ENCODE data around the gene ARHGAP35.
"Not testable (repeated sequence)": the region's sequence is repeated elsewhere in the genome, so short reads cannot be mapped to it uniquely, and the experiment has no call there.

ARHGAP35 gene

DNA sequence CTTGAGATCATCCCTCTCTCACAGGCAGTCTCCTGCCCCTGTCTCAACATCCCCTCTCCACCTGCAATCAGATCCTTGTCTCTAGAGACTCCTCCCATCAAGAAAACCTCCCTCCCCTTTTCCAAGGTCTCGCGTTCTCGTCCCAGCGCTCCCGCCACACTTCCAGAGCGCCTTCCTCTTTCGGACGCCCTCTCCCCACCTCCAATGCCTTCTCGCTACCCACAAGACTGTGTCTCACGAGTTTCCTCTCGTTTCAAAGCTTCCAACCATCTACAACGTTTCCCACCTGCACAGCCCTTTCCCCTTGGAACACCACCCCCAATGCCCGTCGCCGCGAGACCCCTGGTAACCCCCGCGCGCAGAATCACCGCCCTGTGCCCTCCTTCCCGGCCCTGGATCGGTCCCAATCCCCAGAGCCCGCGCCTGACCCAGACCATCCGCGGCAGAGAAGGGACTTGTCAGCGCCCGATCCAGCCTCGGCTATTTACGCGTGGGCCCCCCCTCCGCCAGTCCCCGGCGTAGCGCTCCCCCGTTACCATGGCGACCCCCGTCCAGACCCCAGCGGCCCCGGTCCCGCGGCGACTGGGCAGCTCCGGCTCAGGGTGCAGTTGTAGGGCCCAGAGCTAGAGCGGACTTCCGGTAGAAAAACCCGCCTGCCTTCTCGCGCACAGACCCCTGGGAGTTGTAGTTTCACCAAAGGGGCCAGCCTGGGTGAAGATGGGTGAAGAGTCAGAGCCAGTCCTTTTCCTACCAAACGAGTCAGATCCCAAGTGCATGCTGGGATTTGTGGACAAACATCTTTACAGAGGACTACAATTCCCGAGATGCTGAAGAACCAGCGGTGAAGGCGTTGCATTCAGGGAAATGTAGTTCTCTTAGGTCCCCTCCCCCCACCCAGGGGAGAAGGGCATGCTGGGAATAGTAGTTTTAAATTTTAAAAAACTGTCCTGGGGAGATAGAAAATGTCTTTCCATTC is 10.3 kb upstream of the ARHGAP35 start, which contains the start of gene AP2S1:
Gene AP2S1 (minus strand): TSS at position 619 of the 976 bp plus-strand sequence. CDS start 80 bp downstream, at position 539.
- TF ChIP-seq, protein P1, sequence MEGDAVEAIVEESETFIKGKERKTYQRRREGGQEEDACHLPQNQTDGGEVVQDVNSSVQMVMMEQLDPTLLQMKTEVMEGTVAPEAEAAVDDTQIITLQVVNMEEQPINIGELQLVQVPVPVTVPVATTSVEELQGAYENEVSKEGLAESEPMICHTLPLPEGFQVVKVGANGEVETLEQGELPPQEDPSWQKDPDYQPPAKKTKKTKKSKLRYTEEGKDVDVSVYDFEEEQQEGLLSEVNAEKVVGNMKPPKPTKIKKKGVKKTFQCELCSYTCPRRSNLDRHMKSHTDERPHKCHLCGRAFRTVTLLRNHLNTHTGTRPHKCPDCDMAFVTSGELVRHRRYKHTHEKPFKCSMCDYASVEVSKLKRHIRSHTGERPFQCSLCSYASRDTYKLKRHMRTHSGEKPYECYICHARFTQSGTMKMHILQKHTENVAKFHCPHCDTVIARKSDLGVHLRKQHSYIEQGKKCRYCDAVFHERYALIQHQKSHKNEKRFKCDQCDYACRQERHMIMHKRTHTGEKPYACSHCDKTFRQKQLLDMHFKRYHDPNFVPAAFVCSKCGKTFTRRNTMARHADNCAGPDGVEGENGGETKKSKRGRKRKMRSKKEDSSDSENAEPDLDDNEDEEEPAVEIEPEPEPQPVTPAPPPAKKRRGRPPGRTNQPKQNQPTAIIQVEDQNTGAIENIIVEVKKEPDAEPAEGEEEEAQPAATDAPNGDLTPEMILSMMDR (IDR thresholded peaks at IDR 0.05; ENCODE audit: control insufficient read depth, extremely low read depth, insufficient read depth), result no peak
- DNase-seq (ENCODE audit: low read depth), result peak; percentile 94
- peak within 1 kb of the TSS; percentile 83 for H3K4me3 ChIP-seq (ENCODE audit: low read depth, low read length)

DNA sequence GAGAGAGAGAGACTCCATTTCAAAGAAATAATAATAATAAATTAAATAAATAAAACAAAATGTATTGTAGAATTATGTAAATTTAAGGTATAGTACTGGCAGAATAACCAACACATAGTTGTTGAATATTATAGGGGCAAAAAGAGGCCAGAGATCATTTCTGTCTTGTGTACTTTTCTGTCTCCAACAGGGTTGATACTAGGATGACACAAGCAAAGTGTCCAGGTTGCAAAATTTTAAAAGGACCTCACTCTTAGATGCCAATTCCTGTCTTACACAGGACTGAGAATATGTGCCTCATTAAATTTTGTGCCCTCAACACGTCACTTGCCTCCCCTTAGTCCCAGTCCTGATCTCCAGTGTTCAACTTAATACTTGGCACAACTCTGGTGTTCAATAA is 8.0 kb upstream of the ARHGAP35 start:
- no peak overlapping the region for H3K4me3 ChIP-seq (ENCODE audit: low read depth, low read length)
- TF ChIP-seq, protein P1 (IDR thresholded peaks at IDR 0.05; ENCODE audit: control insufficient read depth, extremely low read depth, insufficient read depth), result no peak
- DNase-seq (ENCODE audit: low read depth), result no peak

DNA sequence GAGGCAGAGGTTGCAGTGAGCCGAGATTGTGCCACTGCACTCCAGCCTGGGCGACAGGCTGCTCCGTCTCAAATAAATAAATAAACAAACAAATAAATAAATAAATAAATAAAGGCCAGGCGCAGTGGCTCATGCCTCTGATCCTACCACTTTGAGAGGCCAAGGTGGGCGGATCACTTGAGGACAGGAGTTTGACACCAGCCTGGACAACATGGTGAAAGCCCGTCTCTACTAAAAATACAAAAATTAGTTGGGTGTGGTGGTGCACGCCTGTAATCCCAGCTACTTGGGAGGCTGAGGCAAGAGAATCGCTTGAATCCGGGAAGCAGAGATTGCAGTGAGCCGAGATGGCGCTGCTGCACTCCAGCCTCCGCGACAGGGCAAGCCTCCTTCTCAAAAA is 6.1 kb upstream of the ARHGAP35 start:
- not testable (repeated sequence) for DNase-seq (ENCODE audit: low read depth); H3K4me3 ChIP-seq (ENCODE audit: low read depth, low read length)

DNA sequence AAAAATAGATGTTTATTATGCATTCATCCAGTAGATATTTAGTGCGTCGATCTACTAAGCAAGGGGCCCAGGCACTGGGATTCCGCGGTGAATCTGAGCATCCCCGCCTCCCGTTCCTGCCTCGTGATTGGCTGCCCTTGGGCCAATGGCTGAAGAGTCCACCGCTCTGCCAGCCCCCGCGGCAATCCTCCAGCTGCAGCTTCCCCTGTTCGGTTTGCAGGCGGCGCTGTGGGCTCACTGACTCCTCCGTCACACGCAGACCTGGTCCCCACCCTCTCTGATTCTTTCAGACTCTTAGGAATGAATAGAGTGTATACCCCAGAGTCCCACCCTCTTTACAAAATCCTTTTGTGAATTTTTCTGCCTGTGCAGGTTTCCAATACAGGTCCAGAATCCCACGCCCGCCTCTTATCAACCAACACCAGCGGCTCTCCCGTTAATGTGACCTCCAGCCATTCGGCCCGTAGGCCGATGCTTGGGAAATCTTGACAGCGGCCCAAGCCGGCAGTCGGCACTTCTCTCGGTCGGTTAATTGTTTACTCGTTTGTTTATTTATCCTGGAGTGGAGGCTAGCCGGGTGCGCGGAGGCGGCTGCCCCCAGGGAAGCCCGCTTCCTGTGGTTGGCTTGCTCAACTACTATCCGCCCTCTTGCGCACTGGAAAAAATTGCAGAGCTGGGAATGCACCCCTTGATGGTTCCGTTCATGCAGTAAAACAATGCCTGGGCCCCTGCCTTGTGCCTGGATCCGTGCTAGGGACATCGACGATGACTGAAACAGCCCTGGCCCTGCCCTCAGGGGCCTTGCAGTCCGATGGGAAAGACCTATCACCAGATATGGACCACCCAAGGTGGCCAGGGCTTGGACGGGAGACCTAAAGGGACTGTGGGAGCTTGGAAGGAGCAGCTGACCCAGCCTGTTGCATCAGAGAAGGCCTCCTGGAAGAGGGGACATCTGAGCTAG is 4.5 kb upstream of the ARHGAP35 start:
- no peak overlapping the region for H3K4me3 ChIP-seq (ENCODE audit: low read depth, low read length)
- DNase-seq (ENCODE audit: low read depth), result no peak
- TF ChIP-seq, protein P1 (IDR thresholded peaks at IDR 0.05; ENCODE audit: control insufficient read depth, extremely low read depth, insufficient read depth), result peak; percentile 33

DNA sequence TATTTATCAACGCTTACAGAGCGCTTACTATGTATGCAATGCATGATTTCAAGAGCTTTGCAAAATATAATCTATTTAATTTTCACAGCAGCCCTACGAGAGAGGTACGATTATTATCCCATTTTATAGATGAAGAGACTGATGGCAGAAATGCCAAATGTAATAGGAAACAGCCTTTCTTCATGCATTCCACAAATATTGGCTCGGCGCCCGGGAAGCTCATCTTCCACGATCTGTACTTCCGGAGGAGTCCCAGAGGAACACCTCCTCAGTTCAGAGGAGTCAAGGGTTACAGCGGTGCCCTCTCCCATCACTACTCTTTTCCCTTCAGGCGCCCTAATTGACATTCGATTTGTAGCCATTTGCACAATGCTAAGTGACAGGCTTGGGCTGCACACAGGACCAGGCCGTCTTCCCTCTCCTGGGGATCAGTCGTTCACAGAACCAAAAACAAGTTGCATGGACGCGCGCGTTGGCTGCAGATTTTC is 1.1 kb upstream of the ARHGAP35 start:
- TF ChIP-seq, protein P1 (IDR thresholded peaks at IDR 0.05; ENCODE audit: control insufficient read depth, extremely low read depth, insufficient read depth), result no peak
- H3K4me3 ChIP-seq (ENCODE audit: low read depth, low read length), result peak overlapping the region; percentile 27
- DNase-seq (ENCODE audit: low read depth), result no peak

DNA sequence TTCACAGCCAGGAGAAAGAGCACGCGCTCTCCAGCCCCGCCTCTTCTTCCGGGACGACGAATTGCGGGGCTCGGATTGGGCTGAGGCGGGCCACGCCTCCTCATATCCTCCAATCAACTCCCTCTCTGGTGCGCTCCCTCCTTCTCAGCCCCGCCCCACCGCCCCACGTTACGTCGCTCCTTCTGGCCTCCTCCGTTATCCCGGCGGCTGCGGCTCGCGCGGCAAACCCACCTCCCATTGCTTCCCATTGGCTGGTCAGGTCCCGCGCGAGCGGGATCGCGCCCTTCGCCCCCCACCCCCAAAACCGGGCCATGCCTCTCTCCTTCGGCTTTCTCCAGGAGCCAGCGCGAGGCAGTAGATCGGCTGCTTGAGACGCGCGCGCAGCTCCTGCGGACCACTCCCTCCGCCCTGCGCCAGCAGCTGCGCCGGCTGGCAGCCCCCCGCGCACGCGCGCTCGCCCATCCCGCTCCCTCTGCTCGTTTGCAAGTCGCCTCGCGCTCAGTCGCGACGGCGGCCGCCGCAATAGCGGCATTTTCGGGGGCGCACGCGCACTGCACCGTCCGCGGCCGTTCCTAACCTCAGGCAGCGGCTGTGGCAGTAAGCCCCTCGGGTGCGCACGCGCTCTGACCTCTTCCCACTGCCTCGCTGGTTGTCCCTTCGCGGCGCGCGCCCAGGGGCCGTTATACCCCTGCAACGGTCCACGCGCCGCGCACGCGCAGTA is 512 bp upstream of the ARHGAP35 start:
- H3K4me3 ChIP-seq (ENCODE audit: low read depth, low read length), result peak overlapping the region; percentile 55
- DNase-seq (ENCODE audit: low read depth), result peak; percentile 85
- TF ChIP-seq, protein P1 (IDR thresholded peaks at IDR 0.05; ENCODE audit: control insufficient read depth, extremely low read depth, insufficient read depth), result no peak

Data from LNCaP clone FGC (cell line).